H9 (cell line): ENCODE results near the gene SLC25A34. TPM values are rescaled to one million over a fixed set of nuclear protein-coding genes. Genes with fewer than 3 reads are reported as not detected.

Source experiments
- DNase-seq: peaks from one replicate; pipeline ENCODE4 v3.0.0-alpha.2; 2017
- H2AFZ ChIP-seq: one replicate; pipeline ENCODE4 v1.6.1; 2013; ENCODE audit warnings: mild to moderate bottlenecking, low read length, control low read depth, moderate library complexity
- H2AK5ac ChIP-seq: 2 replicates; pipeline ENCODE4 v1.6.1; 2013; ENCODE audit warnings: low read length, control low read depth, mixed read lengths; ENCODE audit not compliant: insufficient read length
- H2BK120ac ChIP-seq: one replicate; pipeline ENCODE4 v1.6.1; 2013; ENCODE audit warnings: low read depth, mild to moderate bottlenecking, low read length, control low read depth, inconsistent platforms; ENCODE audit not compliant: poor library complexity, severe bottlenecking
- H2BK12ac ChIP-seq: 2 replicates; pipeline ENCODE4 v1.6.1; 2013; ENCODE audit warnings: low read length, control low read depth, mixed read lengths, low read depth; ENCODE audit not compliant: insufficient read length
- H2BK15ac ChIP-seq: 2 replicates; pipeline ENCODE4 v1.6.1; 2013; ENCODE audit warnings: low read depth, low read length, control low read depth
- H2BK20ac ChIP-seq: one replicate; pipeline ENCODE4 v1.6.1; 2013; ENCODE audit warnings: low read depth, mild to moderate bottlenecking, low read length, control low read depth, inconsistent platforms; ENCODE audit not compliant: poor library complexity, severe bottlenecking
- H2BK5ac ChIP-seq: 2 replicates; pipeline ENCODE4 v1.6.1; 2013; ENCODE audit warnings: low read length, control low read depth, mixed read lengths; ENCODE audit not compliant: insufficient read length
- H3K14ac ChIP-seq: 2 replicates; pipeline ENCODE4 v1.6.1; 2013; ENCODE audit warnings: low read length, control low read depth; ENCODE audit not compliant: insufficient read depth
- H3K18ac ChIP-seq: 2 replicates; pipeline ENCODE4 v1.6.1; 2013; ENCODE audit warnings: low read depth, mild to moderate bottlenecking, mixed read lengths, low read length, control low read depth; ENCODE audit not compliant: insufficient read length
- H3K23ac ChIP-seq: 2 replicates; pipeline ENCODE4 v1.6.1; 2013; ENCODE audit warnings: low read length, control low read depth, mixed read lengths, low read depth; ENCODE audit not compliant: insufficient read length
- H3K23me2 ChIP-seq: 2 replicates; pipeline ENCODE4 v1.6.1; 2013; ENCODE audit warnings: low read depth, mild to moderate bottlenecking, mixed read lengths, low read length, control low read depth; ENCODE audit not compliant: insufficient read length, poor library complexity, severe bottlenecking
- H3K27ac ChIP-seq: 2 replicates; pipeline ENCODE4 v1.5.1; 2013; ENCODE audit warnings: low read length, control low read depth, mixed read lengths, low read depth; ENCODE audit not compliant: insufficient read length
- H3K27me3 ChIP-seq: 2 replicates; pipeline ENCODE4 v1.6.1; 2013; ENCODE audit warnings: low read length, control low read depth, inconsistent platforms; ENCODE audit not compliant: insufficient read depth
- H3K4ac ChIP-seq: 2 replicates; pipeline ENCODE4 v1.6.1; 2013; ENCODE audit warnings: low read depth, mild to moderate bottlenecking, control low read depth, inconsistent platforms, low read length, moderate library complexity
- H3K4me1 ChIP-seq: 2 replicates; pipeline ENCODE4 v1.6.1; 2013; ENCODE audit warnings: low read length, control low read depth, inconsistent platforms; ENCODE audit not compliant: insufficient read depth
- H3K4me2 ChIP-seq: 2 replicates; pipeline ENCODE4 v1.6.1; 2013; ENCODE audit warnings: low read length, control low read depth, mixed read lengths; ENCODE audit not compliant: insufficient read length, insufficient read depth
- H3K56ac ChIP-seq: 2 replicates; pipeline ENCODE4 v1.6.1; 2013; ENCODE audit warnings: low read depth, mild to moderate bottlenecking, mixed read lengths, low read length, control low read depth; ENCODE audit not compliant: insufficient read length
- H3K79me1 ChIP-seq: 2 replicates; pipeline ENCODE4 v1.6.1; 2013; ENCODE audit warnings: low read depth, mild to moderate bottlenecking, moderate library complexity, low read length, control low read depth, inconsistent platforms; ENCODE audit not compliant: insufficient read depth, poor library complexity, severe bottlenecking
- H3K79me2 ChIP-seq: 2 replicates; pipeline ENCODE4 v1.6.1; 2013; ENCODE audit warnings: low read length, control low read depth, inconsistent platforms; ENCODE audit not compliant: insufficient read depth
- H3K9ac ChIP-seq: 2 replicates; pipeline ENCODE4 v1.6.1; 2013; ENCODE audit warnings: low read length, control low read depth, mixed read lengths; ENCODE audit not compliant: insufficient read length; ENCODE audit errors: extremely low read depth
- H3K9me3 ChIP-seq: one replicate; pipeline ENCODE4 v1.6.1; 2013; ENCODE audit warnings: low read depth, low read length, inconsistent platforms; ENCODE audit not compliant: control insufficient read depth
- H3T11ph ChIP-seq: one replicate; pipeline ENCODE4 v1.6.1; 2013; ENCODE audit warnings: mild to moderate bottlenecking, low read length, control low read depth, inconsistent platforms
- H4K20me1 ChIP-seq: one replicate; pipeline ENCODE4 v1.6.1; 2013; ENCODE audit not compliant: control insufficient read depth, insufficient read length, insufficient read depth
- H4K5ac ChIP-seq: 2 replicates; pipeline ENCODE4 v1.6.1; 2013; ENCODE audit warnings: low read depth, mild to moderate bottlenecking, mixed read lengths, low read length, control low read depth; ENCODE audit not compliant: insufficient read length
- H4K8ac ChIP-seq: replicated peaks from 2 replicates; pipeline ENCODE4 v1.6.1; 2013; ENCODE audit warnings: low read length, control low read depth, mixed read lengths, low read depth; ENCODE audit not compliant: insufficient read length
- H4K91ac ChIP-seq: 2 replicates; pipeline ENCODE4 v1.6.1; 2013; ENCODE audit warnings: low read depth, mild to moderate bottlenecking, moderate library complexity, mixed read lengths, low read length, control low read depth; ENCODE audit not compliant: insufficient read length
- H3K27ac Mint-ChIP-seq, 3 experiments: 2 replicates in 2 of 3; 3 replicates in 1 of 3; pipeline ENCODE4 v1.8.0; 2020 to 2021; ENCODE audit warnings: mixed read lengths in 3 of 3, mild to moderate bottlenecking in 1 of 3, moderate library complexity in 1 of 3
- H3K27me3 Mint-ChIP-seq: 2 replicates; pipeline ENCODE4 v1.8.0; 2021; ENCODE audit warnings: low read depth, mild to moderate bottlenecking, moderate library complexity, mixed read lengths
- H3K36me3 Mint-ChIP-seq, 3 experiments: 2 replicates in 2 of 3; 3 replicates in 1 of 3; pipeline ENCODE4 v1.8.0; 2020 to 2021; ENCODE audit warnings: low read depth in 3 of 3, mixed read lengths in 3 of 3; ENCODE audit not compliant: insufficient read depth in 1 of 3
- H3K4me1 Mint-ChIP-seq, 2 experiments: 2 replicates each; pipeline ENCODE4 v1.8.0; 2020; ENCODE audit warnings: mixed read lengths in 2 of 2
- H3K4me3 Mint-ChIP-seq, 2 experiments: 2 replicates in 1 of 2; 3 replicates in 1 of 2; pipeline ENCODE4 v1.8.0; 2020 to 2021; ENCODE audit warnings: mild to moderate bottlenecking in 2 of 2, mixed read lengths in 2 of 2, moderate library complexity in 1 of 2
- H3K9me3 Mint-ChIP-seq, 2 experiments: 2 replicates in 1 of 2; 3 replicates in 1 of 2; pipeline ENCODE4 v1.8.0; 2020; ENCODE audit warnings: mild to moderate bottlenecking in 2 of 2, mixed read lengths in 2 of 2, moderate library complexity in 1 of 2
- whole genome bisulfite sequencing: extraction: QIAGEN DNeasy Blood & Tissue Kit; methylation state at CpG from one replicate; pipeline ENCODE4 v1.1.7; 2013; ENCODE audit warnings: missing lambda C conversion rate, low lambda C conversion rate, mixed read lengths; ENCODE audit not compliant: insufficient read length; ENCODE audit errors: extremely low coverage; 5-methylcytosine and 5-hydroxymethylcytosine counted together
- total RNA-seq: library from RNA; stranded (reverse); gene quantifications from 2 replicates; pipeline ENCODE4 v1.2.1, GENCODE V29; 2021
- TF ChIP-seq, protein P1 (sequence below): fragments of 200-600 bp; sonication (generic); conservative IDR thresholded peaks from 3 replicates; pipeline ENCODE4 v1.8.0; 2021; ENCODE audit warnings: antibody characterized with exemption, mild to moderate bottlenecking

Gene SLC25A34
- total RNA-seq, 1 experiment from 2014 or later, result 1.5 TPM

DNA sequence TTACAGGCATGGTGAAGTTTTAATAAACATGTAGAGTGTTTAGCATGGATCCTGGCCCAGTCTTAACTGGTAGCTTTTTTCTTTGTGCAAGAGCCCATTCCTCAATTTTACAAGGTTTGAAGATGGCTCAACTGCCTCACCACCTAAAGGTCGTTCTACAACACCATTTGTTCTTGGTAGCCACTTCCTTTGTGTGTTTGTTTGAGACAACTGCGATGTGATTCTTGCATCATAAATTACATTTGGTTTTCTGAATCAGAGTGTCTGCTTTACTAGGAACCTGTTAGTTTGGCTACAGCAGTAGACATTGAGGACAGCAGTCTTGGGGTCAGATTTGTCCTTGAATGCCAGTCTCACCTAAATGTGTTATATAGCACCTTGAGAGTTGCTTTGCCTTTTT, 48.6 kb upstream of the SLC25A34 start:
- H3K4ac ChIP-seq, result no peak overlapping the region
- TF ChIP-seq, protein P1, sequence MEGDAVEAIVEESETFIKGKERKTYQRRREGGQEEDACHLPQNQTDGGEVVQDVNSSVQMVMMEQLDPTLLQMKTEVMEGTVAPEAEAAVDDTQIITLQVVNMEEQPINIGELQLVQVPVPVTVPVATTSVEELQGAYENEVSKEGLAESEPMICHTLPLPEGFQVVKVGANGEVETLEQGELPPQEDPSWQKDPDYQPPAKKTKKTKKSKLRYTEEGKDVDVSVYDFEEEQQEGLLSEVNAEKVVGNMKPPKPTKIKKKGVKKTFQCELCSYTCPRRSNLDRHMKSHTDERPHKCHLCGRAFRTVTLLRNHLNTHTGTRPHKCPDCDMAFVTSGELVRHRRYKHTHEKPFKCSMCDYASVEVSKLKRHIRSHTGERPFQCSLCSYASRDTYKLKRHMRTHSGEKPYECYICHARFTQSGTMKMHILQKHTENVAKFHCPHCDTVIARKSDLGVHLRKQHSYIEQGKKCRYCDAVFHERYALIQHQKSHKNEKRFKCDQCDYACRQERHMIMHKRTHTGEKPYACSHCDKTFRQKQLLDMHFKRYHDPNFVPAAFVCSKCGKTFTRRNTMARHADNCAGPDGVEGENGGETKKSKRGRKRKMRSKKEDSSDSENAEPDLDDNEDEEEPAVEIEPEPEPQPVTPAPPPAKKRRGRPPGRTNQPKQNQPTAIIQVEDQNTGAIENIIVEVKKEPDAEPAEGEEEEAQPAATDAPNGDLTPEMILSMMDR, result no peak
- no peaks in the 10 kb centered on the region for H3K9me3 ChIP-seq

More for the DNA sequence above, 48.6 kb upstream of the SLC25A34 start:
- Histone ChIP-seq H3K14ac (no peak overlapping the region), H3K79me1 (peaks cover 7% of the 10 kb centered on the region), H3K27ac (no peak overlapping the region), H4K5ac (no peak overlapping the region), H2BK5ac (no peak overlapping the region), H2BK20ac (no peak overlapping the region), H3K27me3 (no peaks in the 10 kb centered on the region), H2AK5ac (no peak overlapping the region), H4K91ac (no peak overlapping the region), H3K79me2 (peaks cover 4% of the 10 kb centered on the region; the same call in 1 of the 2 replicates), H3K23me2 (peaks cover 5% of the 10 kb centered on the region), H3K9ac (no peak overlapping the region), H3K4me1 (no peaks in the 10 kb centered on the region), H3K23ac (no peak overlapping the region), H3K18ac (no peak overlapping the region), H4K20me1 (no peaks in the 10 kb centered on the region), H2BK15ac (no peak overlapping the region), H2BK120ac (no peak overlapping the region), H4K8ac (no peak overlapping the region), H2AFZ (no peak overlapping the region), H3K4me2 (no peak overlapping the region), H3T11ph (no peak overlapping the region), H3K56ac (no peak overlapping the region), H2BK12ac (no peak overlapping the region)
- no peaks in the 10 kb centered on the region for H3K9me3 Mint-ChIP-seq
- no CpG with 5 or more reads among the region's 2 CpGs for WGBS
- H3K27me3 Mint-ChIP-seq, result no peaks in the 10 kb centered on the region
- H3K27ac Mint-ChIP-seq, result no peak overlapping the region
- DNase-seq, result no peak
- peaks cover 0 to 7% (median 6%) of the 10 kb centered on the region in 3 experiments; a peak in 5 of 7 replicates for H3K36me3 Mint-ChIP-seq
- H3K4me1 Mint-ChIP-seq, result peaks cover 11% of the 10 kb centered on the region in 2 experiments
- no peak overlapping the region for H3K4me3 Mint-ChIP-seq
